K562 (cell line): ENCODE measurements around the gene ADARB2. TPM values are rescaled to one million over a fixed set of nuclear protein-coding genes. Genes with fewer than 3 reads are reported as not detected.
A peak's percentile ranks its signal among the peaks of the same experiment; 100 is the strongest.

ENCODE experiments used
- ATAC-seq: fragments of 200-7000 bp; cut with Tn5 transposase; 3 replicates; pipeline ENCODE4 v1.9.1; 2020; ENCODE audit warnings: moderate library complexity
- BruUV-seq: library from RNA; stranded (reverse); fragments of 400-500 nt; replicated peaks from 2 replicates; lab custom pipeline; 2021; lab: Mats Ljungman, UMichigan
- CTCF ChIA-PET: fragments of 300-600 bp; formaldehyde crosslinking; extraction: SDS; loops from one replicate; lab custom pipeline; 2021; ENCODE audit warnings: low intra/inter-chr PET ratio; lab: Yijun Ruan, JAX
- POLR2A ChIA-PET: fragments of 300-600, 350-650 bp; sonication (Branson Sonifier 250); formaldehyde crosslinking; extraction: SDS; loops from one replicate; lab custom pipeline; 2021; ENCODE audit warnings: antibody characterized with exemption, inconsistent platforms; lab: Yijun Ruan, JAX
- DNase-seq, 4 experiments: peaks; one replicate each; pipeline versions ENCODE4 v3.0.0 to v3.0.0-alpha.2; 2011 to 2018; ENCODE audit warnings: low spot score in 3 of 4, mixed read lengths in 3 of 4; ENCODE audit errors: extremely low read depth in 1 of 4
- FAIRE-seq: peaks from 2 replicates; lab custom pipeline; 2011; peaks lifted over from hg19 to GRCh38; lab: Jason Lieb, UNC
- H2AFZ ChIP-seq: 2 replicates; pipeline ENCODE4 v1.6.0; 2011; ENCODE audit warnings: low read depth, low read length, control low read depth, inconsistent platforms
- H3K27ac ChIP-seq: fragments of 200-600 bp; 3 replicates; pipeline ENCODE4 v1.8.0; 2011; ENCODE audit warnings: low read depth, mild to moderate bottlenecking, control low read depth, inconsistent platforms, low read length, moderate library complexity, mixed read lengths; ENCODE audit errors: extremely low read depth
- H3K27me3 ChIP-seq, 2 experiments: fragments of 300-600 bp in 1 of 2; 2 replicates in 1 of 2; 3 replicates in 1 of 2; pipeline versions ENCODE4 v1.6.0 to v1.8.0; 2011; ENCODE audit warnings: inconsistent platforms in 2 of 2, low read length in 2 of 2, mild to moderate bottlenecking in 1 of 2, mixed read lengths in 1 of 2, moderate library complexity in 1 of 2; ENCODE audit not compliant: control insufficient read depth in 2 of 2, insufficient read depth in 2 of 2
- H3K36me3 ChIP-seq: fragments of 300-600 bp; 3 replicates; pipeline ENCODE4 v1.8.0; 2011; ENCODE audit warnings: mild to moderate bottlenecking, low read length, inconsistent platforms; ENCODE audit not compliant: control insufficient read depth, insufficient read depth
- H3K4me1 ChIP-seq, 2 experiments: fragments of 200-600 bp in 1 of 2; replicated peaks in 1 of 2; 2 replicates in 1 of 2; 3 replicates in 1 of 2; pipeline versions ENCODE4 v1.5.1 to v1.8.0; 2011; ENCODE audit warnings: inconsistent platforms in 2 of 2, low read length in 2 of 2, mild to moderate bottlenecking in 1 of 2, mixed read lengths in 1 of 2, moderate library complexity in 1 of 2; ENCODE audit not compliant: control insufficient read depth in 2 of 2, insufficient read depth in 2 of 2
- H3K4me2 ChIP-seq: 2 replicates; pipeline ENCODE4 v1.6.1; 2011; ENCODE audit warnings: low read length, control low read depth, inconsistent platforms, mixed read lengths; ENCODE audit not compliant: insufficient read depth
- H3K4me3 ChIP-seq: fragments of 200-600 bp; sonication (generic), shearing (Covaris generic); 2 replicates; pipeline ENCODE4 v1.5.1; 2016; ENCODE audit warnings: control low read depth, inconsistent platforms
- H3K79me2 ChIP-seq: fragments of 200-600 bp; 3 replicates; pipeline ENCODE4 v1.8.0; 2011; ENCODE audit warnings: low read length, inconsistent platforms; ENCODE audit not compliant: control insufficient read depth, insufficient read depth
- H3K9ac ChIP-seq, 2 experiments: 2 replicates each; pipeline versions ENCODE4 v1.6.0 to v1.6.1; 2011; ENCODE audit warnings: low read depth in 2 of 2, low read length in 2 of 2, control low read depth in 1 of 2, inconsistent platforms in 1 of 2, mild to moderate bottlenecking in 1 of 2, mixed read lengths in 1 of 2; ENCODE audit not compliant: insufficient read depth in 1 of 2
- H3K9me1 ChIP-seq: one replicate; pipeline ENCODE4 v1.6.0; 2011; ENCODE audit warnings: inconsistent platforms, mild to moderate bottlenecking, low read length, moderate library complexity; ENCODE audit not compliant: control insufficient read depth, insufficient read depth
- H3K9me3 ChIP-seq: replicated peaks from 2 replicates; pipeline ENCODE4 v1.5.1; 2011; ENCODE audit warnings: low read depth, low read length, inconsistent platforms; ENCODE audit not compliant: control insufficient read depth, insufficient read depth
- H4K20me1 ChIP-seq: replicated peaks from 2 replicates; pipeline ENCODE4 v1.6.1; 2011; ENCODE audit warnings: low read length, inconsistent platforms, mixed read lengths; ENCODE audit not compliant: control insufficient read depth, insufficient read depth
- CREM ChIP-seq: IDR thresholded peaks from 2 replicates; pipeline ENCODE4 v1.6.1; 2014; ENCODE audit warnings: antibody characterized with exemption, low read depth
- PHTF2 ChIP-seq: fragments of 250-450 bp; sonication (Bioruptor Pico); IDR thresholded peaks from 2 replicates; pipeline ENCODE4 v1.5.0; 2021; ENCODE audit warnings: mild to moderate bottlenecking
- PRMT5 ChIP-seq: sonication (generic); formaldehyde crosslinking; IDR thresholded peaks from 2 replicates; pipeline ENCODE4 v1.5.0; 2020; ENCODE audit warnings: missing genetic modification reagents
- ZKSCAN8 ChIP-seq: fragments of 200-800 bp; sonication (Bioruptor generic); IDR thresholded peaks from 2 replicates; pipeline ENCODE4 v1.6.1; 2016; ENCODE audit warnings: missing genetic modification characterization, missing compliant biosample characterization
- WGBS: fragments of 100-300 bp; shearing (Covaris generic); methylation state at CpG from one replicate; pipeline ENCODE4 v1.1.6; 2016; ENCODE audit warnings: low coverage, mixed read lengths; ENCODE audit not compliant: insufficient coverage; ENCODE audit errors: missing lambda C conversion rate; 5-methylcytosine and 5-hydroxymethylcytosine counted together
- in situ Hi-C: fragments of 300-500 bp; cut with MboI; formaldehyde crosslinking; loops from 4 replicates; pipeline ENCODE4 v1.15.0; 2018; ENCODE audit warnings: inconsistent platforms, mixed read lengths
- intact Hi-C: fragments of 100-400 bp; cut with micrococcal nuclease; formaldehyde crosslinking; loops from 2 replicates; pipeline ENCODE4 v1.14.2; 2022
- polyA plus RNA-seq, 8 experiments: library from polyadenylated mRNA; depleted of rRNA in 4 of 8; stranded (reverse) in 5 of 8; unstranded in 3 of 8; fragments of >200 nt; fragmentation: Nextera tagmentation in 2 of 8; fragmentation: Illumina TruSeq in 1 of 8; extraction: Ambion mirVana in 2 of 8; extraction: Trizol in 1 of 8; gene quantifications; 2 replicates each; pipeline versions ENCODE4 v1.2.1 to v1.2.3, GENCODE V29; 2011 to 2014; ENCODE audit warnings: inconsistent platforms in 1 of 8, missing spikeins in 1 of 8
- total RNA-seq, 7 experiments: library from RNA; depleted of rRNA in 6 of 7; stranded (reverse); fragments of >200 nt in 6 of 7; fragmentation: Illumina TruSeq in 2 of 7; extraction: Trizol in 2 of 7; gene quantifications; 2 replicates each; pipeline versions ENCODE4 v1.2.1 to v1.2.3, GENCODE V29; 2011 to 2021; ENCODE audit warnings: low replicate concordance in 1 of 7
- TF ChIP-seq, protein P1 (sequence below): sonication (generic); formaldehyde crosslinking; IDR thresholded peaks from 2 replicates; pipeline ENCODE4 v1.8.0; 2022; ENCODE audit warnings: mild to moderate bottlenecking, missing genetic modification reagents

ADARB2 gene
- total and polyA plus RNA-seq, 9 of the 15 experiments (the other 6 are each of a cell fraction or from before 2014, with no cell fraction given): not detected

DNA sequence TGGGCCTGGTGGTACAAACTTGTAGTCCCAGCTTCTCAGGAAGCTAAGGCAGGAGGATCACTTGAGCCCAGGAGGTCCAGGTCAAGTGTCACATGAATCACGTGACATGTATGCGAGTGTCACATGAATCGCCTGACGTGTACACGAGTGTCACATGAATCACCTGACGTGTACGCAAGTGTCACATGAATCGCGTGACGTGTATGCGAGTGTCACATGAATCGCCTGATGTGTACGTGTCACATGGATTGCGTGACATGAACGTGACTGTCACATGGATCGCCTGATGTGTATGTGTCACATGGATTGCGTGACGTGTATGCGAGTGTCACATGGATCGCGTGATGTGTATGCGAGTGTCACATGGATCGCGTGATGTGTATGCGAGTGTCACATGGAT, 9.5 kb upstream of the ADARB2 start (continued):
- TF ChIP-seq, protein P1, sequence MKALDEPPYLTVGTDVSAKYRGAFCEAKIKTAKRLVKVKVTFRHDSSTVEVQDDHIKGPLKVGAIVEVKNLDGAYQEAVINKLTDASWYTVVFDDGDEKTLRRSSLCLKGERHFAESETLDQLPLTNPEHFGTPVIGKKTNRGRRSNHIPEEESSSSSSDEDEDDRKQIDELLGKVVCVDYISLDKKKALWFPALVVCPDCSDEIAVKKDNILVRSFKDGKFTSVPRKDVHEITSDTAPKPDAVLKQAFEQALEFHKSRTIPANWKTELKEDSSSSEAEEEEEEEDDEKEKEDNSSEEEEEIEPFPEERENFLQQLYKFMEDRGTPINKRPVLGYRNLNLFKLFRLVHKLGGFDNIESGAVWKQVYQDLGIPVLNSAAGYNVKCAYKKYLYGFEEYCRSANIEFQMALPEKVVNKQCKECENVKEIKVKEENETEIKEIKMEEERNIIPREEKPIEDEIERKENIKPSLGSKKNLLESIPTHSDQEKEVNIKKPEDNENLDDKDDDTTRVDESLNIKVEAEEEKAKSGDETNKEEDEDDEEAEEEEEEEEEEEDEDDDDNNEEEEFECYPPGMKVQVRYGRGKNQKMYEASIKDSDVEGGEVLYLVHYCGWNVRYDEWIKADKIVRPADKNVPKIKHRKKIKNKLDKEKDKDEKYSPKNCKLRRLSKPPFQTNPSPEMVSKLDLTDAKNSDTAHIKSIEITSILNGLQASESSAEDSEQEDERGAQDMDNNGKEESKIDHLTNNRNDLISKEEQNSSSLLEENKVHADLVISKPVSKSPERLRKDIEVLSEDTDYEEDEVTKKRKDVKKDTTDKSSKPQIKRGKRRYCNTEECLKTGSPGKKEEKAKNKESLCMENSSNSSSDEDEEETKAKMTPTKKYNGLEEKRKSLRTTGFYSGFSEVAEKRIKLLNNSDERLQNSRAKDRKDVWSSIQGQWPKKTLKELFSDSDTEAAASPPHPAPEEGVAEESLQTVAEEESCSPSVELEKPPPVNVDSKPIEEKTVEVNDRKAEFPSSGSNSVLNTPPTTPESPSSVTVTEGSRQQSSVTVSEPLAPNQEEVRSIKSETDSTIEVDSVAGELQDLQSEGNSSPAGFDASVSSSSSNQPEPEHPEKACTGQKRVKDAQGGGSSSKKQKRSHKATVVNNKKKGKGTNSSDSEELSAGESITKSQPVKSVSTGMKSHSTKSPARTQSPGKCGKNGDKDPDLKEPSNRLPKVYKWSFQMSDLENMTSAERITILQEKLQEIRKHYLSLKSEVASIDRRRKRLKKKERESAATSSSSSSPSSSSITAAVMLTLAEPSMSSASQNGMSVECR (CRISPR knock-in tag): no peak
- TF ChIP-seq ZKSCAN8 (CRISPR knock-in tag): no peak
- TF ChIP-seq CREM: 0 out of 2 replicates have a peak, but pooled peaks have one; percentile 26

DNA sequence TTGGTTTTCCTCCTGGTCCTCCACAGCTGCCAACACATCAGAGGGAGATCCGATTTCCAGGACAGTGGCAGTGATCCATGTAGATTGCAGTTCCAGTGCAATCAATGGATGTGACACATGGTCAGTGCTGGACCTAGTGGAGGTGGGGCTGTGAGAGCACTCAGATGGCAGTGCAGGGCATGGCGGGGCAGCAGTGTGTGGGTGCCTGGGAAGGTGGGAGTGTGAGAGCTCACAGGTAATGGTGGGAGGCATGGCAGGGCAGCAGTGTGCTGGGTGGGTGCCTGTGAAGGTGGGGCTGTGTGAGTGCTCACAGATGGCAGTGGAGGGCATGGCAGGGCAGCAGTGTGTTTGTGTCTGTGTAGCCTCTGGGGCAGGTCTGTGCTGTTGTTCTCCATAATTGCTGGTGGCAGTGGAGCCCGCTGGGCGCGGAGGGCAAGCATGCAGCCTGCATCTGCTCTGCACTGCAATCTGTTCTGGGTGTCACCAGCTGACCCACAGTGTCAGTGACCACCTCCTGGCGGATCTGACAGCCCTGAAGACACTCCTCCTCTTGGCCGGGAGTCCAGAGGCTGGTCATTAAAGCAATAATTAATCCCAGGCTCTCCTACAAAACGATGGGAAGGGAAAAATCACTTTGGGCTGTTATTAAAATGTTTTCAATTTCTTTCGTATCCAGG, 8.6 kb upstream of the ADARB2 start:
- H4K20me1 ChIP-seq: no peaks in the 10 kb centered on the region; the same call in 1 of the 2 replicates

More for the DNA sequence above, 8.6 kb upstream of the ADARB2 start:
- POLR2A ChIA-PET: no interaction called here
- no TSS peak for BruUV-seq
- TF ChIP-seq PHTF2 (CRISPR knock-in tag): no peak
- no peak for TF ChIP-seq PRMT5
- Histone ChIP-seq H3K4me3 (no peak overlapping the region), H3K79me2 (no peaks in the 10 kb centered on the region), H3K9ac (no peak overlapping the region), H3K27me3 (peaks cover 0 to 15% of the 10 kb centered on the region in 2 experiments; a peak in 3 of 5 replicates), H3K36me3 (no peaks in the 10 kb centered on the region), H3K4me2 (no peak overlapping the region), H3K9me1 (no peaks in the 10 kb centered on the region), H3K9me3 (no peaks in the 10 kb centered on the region), H2AFZ (no peak overlapping the region), H3K4me1 (no peaks in the 10 kb centered on the region), H3K27ac (no peak overlapping the region)
- CTCF ChIA-PET: no interaction called here
- intact Hi-C loops: no loop called here
- 0% methylated on average over 9 of the region's 9 CpGs for WGBS
- ATAC-seq: no peak
- FAIRE-seq: no peak
- in situ Hi-C loops: no loop called here
- DNase-seq: no peak
